HL-60/S4 treated with retinoic acid at 250 ng/mL for 4 days and 3 days (cell line): ENCODE results near the gene CSK.

Experiments
- in situ Hi-C: fragments of 300-500 bp; cut with MboI; formaldehyde crosslinking; loops from 2 replicates; pipeline ENCODE4 v1.7.0; 2022; ENCODE audit warnings: low sequenced_read_pairs

The CSK gene

DNA sequence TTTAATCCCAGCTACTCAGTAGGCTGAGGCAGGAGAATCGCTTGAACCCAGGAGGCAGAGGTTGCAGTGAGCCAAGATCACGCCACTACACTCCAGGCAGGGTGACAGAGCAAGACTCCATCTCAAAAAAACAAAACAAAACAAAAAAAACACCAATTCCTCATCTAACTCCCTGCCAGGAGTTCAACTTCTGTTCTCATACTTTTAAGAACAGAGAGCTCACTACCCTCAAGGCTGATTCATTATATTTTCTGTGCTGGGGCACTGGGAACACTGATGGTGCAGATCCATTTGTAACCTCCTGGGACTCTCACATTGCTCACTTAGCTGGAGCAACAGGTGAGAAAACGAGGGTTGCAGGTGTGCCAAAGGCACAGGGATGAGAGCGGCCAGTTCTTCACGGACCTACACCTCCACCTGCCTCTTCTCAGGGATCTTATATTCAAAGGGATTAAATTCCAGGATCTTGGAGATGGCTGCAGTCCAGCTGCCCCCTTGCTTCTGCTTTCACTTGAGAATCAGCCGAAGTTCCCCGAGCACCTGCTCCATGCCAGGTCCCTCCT lies 12.3 kb upstream of the CSK start:
- in situ Hi-C loops, result loop anchor here (25.0 kb wide), 2 partner anchors 132 to 382 kb away; no protein-coding TSS in a partner anchor

DNA sequence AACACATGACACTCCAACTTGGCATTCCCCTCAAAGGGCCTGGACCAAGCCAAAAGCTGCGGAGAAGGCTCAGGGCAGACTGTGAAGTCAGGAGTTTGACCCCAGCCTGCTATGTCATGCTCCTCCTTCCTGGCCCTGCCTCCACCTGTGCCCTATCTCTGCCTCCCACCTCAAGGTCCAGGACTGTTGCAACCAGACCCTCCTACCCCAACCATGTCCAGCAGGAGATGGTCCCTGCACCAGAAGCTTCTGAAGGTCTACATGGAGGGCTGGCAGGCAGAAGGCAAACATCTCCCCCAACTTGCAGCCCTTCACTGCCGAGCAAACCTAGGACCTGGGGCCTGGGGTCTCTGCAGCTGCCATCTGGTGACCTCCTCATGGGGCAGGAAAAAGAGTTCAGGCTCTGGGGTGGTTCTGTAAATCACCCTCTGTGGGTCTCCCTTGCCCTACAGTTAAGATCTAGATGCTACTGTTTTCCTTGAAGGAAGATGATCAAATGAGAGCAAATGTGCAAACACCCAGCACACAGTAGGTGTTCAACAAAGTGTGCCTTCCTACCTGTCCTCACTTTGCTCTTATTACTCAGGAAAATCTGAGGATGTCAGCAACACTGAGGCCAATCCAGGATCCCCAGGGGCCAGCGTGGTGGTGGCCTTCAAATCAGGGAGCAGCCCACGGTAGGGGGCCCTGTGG lies 11.5 kb upstream of the CSK start:
- in situ Hi-C loops, result loop anchor here (25.0 kb wide), 2 partner anchors 133 to 383 kb away; no protein-coding TSS in a partner anchor

DNA sequence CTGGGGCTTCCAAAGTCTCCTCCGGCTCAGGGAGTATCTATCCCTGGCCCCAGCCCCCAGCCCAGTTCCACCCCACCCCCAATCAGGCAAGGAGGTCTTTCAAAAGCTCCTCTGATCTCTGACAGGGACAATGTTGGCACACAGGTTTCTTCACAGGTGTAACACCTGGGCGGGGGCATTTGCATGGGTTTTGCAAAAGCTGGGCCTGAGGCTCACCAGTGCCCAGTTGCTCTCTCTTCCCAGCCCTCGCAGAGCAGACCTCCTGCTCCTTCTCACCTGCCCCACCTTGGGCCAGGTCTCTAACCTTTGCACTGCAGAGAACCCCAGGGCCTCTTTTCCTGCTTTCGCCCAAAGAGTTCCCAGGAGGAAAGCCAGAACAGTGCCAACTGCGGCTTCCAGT lies 8.6 kb upstream of the CSK start:
- in situ Hi-C loops, result loop anchor here (25.0 kb wide), 2 partner anchors 136 to 386 kb away; no protein-coding TSS in a partner anchor

DNA sequence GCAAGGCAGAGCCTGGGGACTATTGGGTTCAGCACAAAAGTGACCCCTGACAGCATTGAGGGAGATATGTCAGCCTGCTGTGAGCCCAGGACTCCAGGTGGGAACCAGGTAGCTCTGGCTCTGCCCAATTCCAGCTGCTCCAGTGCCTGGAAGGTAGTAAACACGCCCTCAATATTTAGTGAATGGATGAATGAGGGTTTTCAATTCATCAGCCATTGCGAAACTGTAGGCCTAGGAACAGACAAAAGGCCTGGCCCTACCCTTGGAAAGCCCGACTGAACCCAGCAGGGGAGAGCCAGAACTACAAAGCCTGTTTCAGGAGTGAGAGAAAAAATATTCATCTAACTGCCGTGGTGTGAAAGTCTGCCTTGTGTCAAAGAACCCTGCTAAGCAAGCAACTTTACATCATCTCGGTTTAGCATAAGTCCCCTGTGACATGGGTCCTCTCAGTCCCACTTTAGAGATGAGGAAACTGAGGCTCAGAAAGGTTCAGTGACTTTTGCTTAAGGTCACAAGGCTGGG lies 8.1 kb upstream of the CSK start:
- in situ Hi-C loops, result loop anchor here (25.0 kb wide), 2 partner anchors 136 to 386 kb away; no protein-coding TSS in a partner anchor

DNA sequence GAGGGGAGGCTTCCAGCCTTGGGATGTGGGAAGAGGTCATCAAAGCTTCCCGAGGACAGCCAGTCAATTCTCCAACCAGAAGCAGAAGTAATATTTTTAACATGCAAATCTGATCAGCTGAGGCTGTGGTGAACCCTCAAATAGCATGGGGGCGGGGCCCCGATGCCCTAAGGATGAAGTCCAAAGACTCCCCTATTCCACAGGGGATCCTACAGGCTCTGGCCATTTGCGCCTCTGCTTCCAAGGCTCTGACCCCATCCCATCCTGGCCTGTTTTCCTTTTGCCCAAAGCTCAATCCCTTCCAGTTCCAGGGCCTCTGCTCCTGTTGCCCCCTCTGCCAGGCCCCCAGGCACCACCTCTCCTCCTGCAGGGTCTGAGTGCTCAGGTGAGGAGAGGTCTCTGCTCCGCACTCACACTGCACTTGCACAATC lies 6.7 kb upstream of the CSK start:
- in situ Hi-C loops, result no loop called here

GRCh38 chr15:74775894-74776293 lies 6.0 kb upstream of the CSK start:
- in situ Hi-C loops, result no loop called here

DNA sequence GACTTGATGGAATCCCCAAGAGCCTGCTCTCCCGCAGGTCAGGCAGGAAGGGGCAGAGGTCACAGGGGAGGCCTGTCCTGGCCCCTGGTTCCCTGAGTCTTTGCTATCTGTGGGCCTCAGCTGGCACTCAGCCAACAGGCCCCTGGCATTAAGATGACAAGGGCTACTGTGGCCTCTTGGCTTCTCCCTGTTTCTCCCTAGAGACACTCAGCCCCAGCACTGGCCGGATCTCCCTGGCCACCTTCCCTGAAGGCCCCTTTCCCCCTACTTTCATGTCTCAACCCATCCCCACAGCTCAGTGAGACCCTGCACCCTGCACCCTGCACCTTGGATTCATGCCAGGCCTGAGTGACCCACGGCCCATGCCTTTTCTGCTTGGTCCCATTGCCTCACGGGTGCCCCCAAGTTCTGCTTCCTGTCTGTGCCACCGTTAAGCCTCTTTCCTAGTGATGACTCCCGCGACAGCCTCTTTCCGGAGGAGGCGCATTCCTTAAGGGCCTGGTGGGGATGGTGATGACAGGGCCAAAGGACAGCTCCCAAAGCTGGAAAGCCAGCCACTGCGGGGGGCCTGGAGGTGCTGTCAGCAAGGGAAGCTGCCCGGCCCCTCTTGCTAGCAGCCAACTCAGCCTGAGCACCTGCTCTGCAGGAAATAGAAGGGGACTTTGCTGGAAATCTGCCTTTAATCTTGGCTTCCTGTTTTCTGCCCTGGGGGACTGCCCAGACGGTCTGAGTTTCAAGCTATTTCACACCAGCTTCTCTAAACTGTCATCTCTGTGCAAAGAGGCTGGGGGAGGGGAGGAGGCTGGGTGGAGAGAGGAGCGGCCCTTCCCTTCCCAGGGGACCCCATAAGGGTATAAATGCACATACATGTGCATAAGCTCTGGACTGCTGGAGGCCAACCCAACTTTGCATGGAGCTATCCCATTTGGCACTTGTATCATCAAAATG lies 4.8 kb upstream of the CSK start:
- in situ Hi-C loops, result no loop called here

DNA sequence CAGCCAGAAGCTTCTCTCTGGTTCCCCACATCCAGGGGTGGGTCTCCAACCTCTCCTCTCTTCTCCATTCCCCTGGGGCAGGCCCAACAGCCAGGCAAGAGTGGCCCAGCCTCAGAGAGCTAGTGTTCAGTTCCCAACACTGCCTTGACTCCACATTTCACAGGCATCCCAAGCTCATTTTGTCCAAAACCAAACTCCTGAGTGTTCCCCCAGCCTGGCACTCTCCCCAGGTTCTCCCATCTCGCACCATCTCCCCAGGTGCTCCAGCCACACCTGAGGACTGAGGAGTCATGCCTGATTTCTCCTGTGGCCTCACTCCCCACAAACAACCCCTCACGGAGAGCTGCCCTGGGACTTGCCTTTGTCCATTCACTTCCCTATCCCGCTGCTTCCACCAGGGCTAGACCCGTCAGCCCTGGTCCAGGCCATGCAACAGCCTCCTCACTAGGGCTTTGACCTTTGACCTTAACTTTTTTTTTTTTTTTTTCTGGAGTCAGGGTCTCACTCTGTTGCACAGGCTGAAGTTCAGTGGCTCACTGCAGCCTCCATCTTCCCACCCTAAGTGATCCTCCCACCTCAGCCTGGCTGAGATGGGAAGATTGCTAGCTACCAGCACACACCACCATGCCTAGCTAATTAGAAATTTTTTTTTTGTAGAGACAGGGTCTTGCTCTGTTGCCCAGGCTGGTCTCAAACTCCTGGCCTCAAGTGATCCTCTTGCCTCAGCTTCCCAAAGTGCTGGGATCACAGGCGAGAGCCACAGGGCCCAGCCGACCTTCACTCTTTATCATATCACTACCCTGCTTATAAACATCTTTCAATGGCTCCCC lies 3.9 kb upstream of the CSK start:
- in situ Hi-C loops, result no loop called here

DNA sequence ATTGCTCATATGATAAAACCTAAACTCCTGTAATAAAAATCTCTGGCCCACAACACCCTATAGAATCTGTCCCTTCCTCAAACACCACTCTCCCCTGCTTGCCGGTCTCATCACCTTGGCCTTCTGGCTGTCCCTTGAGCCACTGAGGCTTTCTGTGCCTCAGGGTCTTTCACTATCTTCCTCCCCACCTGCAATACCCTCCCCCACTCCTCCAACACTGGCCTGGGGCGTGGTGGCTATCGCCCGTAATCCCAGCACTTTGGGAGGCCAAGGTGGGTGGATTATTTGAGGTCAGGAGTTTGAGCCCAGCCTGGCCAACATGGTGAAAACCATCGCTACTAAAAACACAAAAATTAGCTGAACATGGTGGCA lies 3.3 kb upstream of the CSK start:
- in situ Hi-C loops, result no loop called here

GRCh38 chr15:74779162-74779648 lies 2.7 kb upstream of the CSK start:
- in situ Hi-C loops, result no loop called here

DNA sequence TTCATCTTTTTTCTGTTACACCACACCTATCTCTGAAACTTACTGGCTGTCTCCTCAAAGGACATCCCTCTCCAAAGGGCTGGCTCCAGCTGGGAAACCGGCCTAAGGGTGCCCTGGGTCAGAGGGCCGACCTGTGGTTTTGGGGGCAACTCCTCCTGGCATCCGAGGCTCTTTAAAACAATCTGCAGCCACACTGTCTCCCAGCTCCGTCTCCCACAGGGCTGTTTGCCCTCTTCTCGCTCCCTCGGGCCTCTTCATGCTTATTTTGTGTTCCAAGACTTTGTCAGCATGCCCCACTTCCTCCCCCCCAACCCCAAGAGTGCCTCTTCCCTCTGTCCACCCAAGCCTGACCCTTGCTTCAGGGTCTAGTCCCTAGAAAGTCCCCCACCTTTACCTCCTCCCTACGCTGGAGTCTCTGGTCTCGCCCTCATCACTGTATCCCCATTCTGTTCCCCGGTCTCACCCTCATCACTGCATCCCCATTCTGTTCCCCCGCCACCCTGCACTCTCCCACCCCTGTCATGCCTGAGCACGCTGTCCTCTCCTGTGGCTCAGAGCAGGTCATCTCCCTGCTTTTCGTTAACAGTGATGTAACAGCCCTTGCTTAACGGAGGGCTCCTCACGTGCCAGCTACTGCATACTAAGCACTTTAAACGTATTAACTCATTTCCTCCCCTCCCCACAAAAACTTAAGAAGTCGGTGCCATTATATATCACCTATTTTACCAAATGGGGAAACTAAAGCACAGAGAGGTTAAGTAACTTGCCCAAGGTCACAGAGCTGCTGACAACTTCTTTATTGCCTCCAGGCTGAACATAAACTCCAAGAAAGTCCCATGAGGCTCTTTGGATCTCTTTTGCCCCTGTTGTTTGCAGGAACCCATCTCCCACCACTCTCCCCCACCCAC lies 1.1 kb upstream of the CSK start:
- in situ Hi-C loops, result no loop called here

DNA sequence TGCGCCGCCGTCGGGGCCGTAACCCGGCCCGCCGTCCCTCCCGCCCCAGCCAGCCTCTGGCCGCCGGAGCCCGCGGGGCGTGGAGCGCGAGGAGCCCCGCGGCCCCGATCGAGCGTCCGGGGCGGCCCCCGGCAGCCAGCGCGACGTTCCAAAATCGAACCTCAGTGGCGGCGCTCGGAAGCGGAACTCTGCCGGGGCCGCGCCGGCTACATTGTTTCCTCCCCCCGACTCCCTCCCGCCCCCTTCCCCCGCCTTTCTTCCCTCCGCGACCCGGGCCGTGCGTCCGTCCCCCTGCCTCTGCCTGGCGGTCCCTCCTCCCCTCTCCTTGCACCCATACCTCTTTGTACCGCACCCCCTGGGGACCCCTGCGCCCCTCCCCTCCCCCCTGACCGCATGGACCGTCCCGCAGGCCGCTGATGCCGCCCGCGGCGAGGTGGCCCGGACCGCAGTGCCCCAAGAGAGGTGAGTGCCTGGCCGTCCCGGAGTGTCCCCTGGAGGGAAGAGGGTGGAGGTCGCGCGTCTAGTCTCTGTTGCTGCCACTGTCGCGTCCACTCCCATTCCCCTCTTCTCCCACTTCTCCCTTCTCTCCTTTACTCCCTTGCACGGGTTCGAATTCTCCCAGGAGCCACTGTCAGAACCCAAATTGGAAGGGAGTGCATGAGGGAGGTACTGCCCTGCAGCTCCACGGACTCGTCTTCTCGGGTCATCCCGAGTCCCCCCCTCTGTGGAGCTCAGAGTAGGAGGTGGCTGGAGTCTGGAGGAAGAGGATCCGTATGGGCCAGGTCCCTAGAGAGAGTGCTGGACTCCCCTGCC lies 585 bp downstream of the CSK start:
- in situ Hi-C loops, result no loop called here

GRCh38 chr15:74783072-74783807 lies 1.4 kb downstream of the CSK start:
- in situ Hi-C loops, result no loop called here

DNA sequence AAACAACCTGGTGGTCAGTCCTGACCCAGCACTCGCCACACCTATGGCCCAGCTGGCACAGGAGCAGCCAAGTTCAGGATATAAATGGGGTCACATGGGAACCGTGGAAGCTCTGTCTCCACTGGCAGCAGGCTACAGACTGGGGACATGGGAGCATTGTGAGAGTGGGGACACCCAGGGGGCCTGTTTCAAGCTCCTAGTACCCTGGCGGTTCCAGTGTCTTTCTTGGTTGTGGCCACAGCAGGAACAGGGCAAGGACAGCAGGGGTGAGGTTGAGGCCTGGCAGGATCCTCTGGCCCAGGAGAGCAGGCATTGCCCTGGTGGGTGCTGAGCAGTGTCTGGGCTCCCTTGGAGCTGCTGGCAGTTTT lies 1.9 kb downstream of the CSK start:
- in situ Hi-C loops, result no loop called here

GRCh38 chr15:74784426-74785193 lies 2.7 kb downstream of the CSK start:
- in situ Hi-C loops, result no loop called here

GRCh38 chr15:74785194-74786032 lies 3.5 kb downstream of the CSK start:
- in situ Hi-C loops, result no loop called here
